Occipital lobe (tissue), 2 donors: ENCODE data around the gene FHL2. TPM values are rescaled to one million over a fixed set of nuclear protein-coding genes. Genes with fewer than 3 reads are reported as not detected.

Experiments
- DNase-seq: peaks from one replicate; lab custom pipeline; 2025; lab: John Stamatoyannopoulos, UW
- total RNA-seq: library from RNA; depleted of rRNA; stranded (reverse); fragments of >200 nt; gene quantifications from one replicate; pipeline ENCODE4 v1.2.3, GENCODE V29; 2014

Gene FHL2
- total RNA-seq, 1 donor from 2014 or later: 4.4 TPM

DNA sequence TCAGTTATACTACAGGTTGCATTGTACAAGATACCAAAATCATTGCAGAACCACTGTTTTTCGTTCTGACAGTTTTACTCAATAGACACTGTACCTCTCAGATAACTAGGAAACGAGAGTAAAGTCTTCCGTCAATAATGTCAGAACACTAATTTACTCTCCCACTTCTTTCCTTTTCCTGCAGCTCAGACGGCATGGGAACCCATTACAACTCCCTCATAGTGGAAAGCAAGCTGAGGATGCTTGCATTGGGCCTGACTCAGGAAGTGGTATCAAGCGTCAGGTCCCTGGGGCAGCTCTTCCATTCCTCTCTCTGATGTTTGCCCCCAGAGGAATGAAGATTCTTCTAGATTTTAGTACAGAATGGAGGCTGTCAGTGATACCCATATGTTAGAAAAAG is 23.9 kb upstream of the FHL2 start:
- no peak for DNase-seq

GRCh38 chr2:105421053-105421452 is 22.2 kb upstream of the FHL2 start:
- no peak for DNase-seq

DNA sequence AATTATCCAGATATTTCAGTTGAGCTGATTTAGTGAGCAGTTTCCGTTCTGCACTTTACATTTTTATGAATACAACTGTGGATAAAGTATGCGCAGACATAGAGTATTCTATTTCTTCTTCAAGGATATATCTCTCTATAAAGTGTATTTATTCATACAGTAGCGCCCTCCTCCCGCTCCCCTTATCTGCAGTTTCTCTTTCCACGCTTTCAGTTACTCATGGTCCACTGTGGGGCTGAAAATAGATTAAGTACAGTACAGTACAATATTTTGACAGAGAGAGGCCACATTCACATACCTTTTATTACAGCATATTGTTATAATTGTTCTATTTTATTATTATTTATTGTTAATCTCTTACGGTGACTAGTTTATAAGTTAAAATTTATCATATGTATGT is 19.7 kb upstream of the FHL2 start:
- no peak for DNase-seq

GRCh38 chr2:105417857-105418436 is 19.1 kb upstream of the FHL2 start:
- DNase-seq: no peak

GRCh38 chr2:105416156-105416555 is 17.3 kb upstream of the FHL2 start:
- no peak for DNase-seq

DNA sequence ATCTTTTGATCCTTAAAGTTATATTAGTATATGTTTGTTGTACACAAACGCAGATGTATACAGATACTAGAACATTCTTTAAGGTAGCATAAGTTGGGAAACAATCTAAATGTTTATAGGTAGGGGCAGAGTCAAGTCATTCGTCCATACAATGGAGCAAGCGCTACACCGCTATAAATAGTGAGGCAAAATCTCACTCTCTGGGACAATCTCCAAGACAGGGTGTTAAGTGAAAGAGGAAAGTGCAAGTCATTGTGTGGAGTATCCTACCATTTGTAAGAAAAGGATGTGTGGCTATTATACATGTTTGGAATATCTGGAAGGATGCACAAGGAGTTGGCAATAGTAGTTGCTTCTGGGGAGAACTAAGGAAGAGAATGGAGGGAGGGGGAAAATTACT is 16.2 kb upstream of the FHL2 start:
- DNase-seq: no peak

GRCh38 chr2:105413206-105413605 is 14.4 kb upstream of the FHL2 start:
- no peak for DNase-seq

DNA sequence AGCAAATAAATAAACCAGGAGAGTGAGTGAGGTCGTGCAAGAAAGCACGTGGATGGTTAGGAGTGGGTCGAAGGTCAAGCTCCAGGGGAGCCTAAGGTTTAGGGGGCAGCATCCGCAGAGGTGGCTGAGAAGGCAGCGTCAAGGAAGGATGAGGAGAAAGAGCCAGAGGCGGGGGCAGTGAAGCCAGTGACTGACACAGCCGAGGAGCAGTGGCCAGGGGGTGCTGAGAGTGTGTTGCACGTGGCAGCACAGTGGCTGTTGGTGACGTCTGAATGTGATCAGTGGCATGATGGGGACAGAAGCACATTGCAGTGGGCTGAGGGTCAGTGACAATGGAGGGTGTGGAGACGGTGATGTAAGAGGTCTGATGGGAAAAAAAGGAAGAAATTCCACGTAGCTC is 13.7 kb upstream of the FHL2 start:
- no peak for DNase-seq

DNA sequence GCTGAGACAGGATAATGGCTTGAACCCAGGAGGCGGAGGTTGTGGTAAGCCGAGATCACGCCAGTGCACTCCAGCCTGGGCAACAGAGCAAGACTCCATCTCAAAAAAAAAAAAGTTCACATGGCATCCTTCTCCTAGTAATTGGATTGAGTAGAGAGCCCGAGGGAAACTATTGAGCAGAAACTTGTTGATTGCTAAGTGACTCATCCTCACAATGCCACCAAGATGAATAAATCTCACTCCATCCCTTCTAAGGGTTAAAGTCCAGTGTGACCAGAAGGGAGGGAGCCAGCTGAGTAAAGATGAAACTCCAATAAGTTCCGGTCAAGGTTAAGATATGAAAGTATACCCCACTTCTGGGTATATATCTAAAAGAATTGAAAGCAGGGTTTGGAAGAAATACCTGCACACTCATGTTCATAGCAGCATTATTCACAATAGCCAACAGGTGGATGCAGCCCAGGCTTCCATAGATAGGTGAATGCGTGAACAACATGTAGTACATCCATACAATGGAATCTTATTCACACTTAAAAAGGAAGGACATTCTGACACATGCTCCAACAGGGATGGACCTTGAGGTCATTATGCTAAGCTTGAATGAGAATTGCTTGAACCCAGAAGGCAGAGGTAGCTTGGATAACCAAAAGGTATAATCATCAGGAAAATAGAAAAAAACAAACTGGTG is 13.0 kb upstream of the FHL2 start:
- DNase-seq: no peak

DNA sequence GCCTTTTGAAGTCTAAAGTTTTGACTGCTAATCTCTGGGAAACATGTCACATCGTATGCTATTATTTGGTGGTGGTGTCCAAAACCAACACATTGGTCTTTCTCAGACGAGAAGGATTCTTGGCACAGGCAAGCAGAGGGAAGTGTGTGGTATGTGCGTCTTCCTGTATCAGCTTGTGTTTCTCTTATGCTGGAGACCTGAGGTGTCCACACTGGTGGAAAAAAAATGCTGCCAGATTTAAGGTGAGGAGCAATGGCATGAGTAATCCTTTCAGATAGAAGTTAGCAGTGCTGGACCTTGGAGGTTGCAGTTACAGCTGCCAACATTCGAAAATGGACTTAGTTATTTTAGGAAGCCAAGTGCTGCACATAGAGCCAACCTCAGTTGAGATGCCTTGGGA is 11.7 kb upstream of the FHL2 start:
- DNase-seq: no peak

GRCh38 chr2:105409717-105410116 is 10.9 kb upstream of the FHL2 start:
- peak; percentile 81 for DNase-seq

DNA sequence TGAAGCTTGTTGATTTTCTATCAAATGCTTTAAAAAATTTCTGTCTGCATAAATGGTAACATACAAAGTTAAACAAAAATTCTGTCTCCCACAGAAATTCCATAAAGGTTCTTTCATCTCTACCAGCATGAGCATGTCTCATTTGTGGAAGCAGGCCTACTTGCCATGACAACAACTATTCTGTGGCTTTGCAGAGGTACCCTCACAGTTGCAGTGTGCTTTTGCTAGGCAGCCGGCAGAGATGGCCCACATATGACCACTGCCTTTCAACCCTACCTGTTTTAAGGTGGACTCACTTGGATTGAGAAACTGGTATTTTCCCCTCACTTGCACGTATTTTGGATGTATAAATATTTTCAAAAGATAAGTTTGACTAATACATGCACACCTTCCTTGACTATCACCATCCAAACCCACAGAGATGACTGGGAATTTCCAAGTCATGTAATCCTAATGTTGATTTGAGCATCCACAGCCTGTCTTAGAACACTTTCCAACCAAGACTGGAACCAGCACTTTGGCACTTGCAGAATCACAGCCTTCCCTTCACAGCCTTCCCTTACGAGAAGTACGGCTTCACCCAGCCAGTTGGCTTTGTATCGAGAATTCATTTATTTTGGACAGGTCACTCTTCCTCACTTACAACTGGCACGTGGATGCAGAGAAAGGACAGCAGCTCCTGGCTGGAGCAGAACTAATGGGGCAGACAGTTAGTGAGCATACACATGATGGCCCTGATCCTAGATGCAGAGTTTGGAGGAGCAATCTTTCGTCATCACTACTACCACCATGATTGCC is 9.3 kb upstream of the FHL2 start:
- DNase-seq: no peak

DNA sequence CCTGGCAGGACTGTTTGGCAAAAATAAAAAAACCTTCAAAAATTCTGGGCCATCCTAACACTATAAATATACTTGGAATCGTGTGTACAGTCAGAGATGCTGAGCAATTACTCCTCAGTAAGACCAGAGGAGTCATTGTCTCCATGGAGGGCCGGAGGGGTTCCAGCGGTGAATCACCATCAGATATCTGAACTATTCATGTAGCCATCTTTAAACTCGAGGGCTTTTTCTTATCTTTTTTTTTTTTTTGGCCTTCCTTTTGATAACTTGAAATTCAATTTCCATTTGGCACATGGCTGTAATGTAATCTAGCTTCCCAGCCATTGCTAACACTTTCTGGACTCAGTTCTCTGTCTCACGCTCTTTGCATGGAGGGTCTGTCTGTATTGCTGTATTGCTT is 7.4 kb upstream of the FHL2 start:
- no peak for DNase-seq

- DNase-seq: no peak
Observed at GRCh38 chr2:105405291-105405690, 6.4 kb upstream of the FHL2 start.

- DNase-seq: no peak
Observed at GRCh38 chr2:105404736-105405135, 5.9 kb upstream of the FHL2 start.

DNA sequence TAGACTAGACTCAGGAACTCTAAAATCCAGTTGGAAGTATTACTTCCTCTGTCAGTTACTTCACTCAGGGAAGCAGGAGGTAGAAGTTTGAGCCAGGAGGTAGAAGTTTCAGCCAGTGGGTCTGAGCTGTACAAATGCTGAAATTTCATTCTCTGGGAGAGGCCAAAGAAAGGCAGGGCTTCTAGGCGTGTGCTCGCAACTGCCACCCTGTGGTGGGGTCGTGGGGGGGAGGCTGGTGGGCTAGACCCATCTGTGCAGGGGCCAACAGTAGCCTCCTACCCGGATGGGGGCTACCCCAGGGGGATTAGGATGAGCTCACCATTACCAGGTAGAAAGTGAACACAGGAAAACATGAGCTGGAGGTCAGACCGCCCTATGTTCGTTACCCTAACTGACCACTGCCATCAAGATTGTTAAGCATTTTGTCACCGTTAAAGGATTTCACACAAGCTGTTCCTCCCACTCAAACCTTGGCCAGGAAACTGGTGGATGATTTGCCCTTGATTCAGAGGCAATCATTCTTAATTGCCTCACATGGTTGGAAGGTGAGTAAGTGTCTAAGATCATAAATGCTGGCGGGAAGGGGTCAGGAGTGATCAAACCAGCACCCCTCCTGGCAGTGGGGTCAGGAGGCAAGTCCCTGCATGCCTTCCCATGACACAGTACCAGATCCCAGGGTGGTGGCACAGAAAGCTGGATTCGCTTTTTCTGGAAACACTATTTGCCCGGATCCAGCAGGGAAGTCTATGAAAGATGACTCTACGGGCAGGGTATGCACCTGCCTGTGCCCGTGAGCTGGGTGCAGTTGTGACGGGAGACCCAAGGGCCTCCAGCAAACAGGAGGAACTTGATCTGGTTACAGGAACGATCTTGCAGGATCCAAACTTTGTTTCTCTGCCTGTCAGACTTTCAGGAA is 5.2 kb upstream of the FHL2 start:
- DNase-seq: no peak

DNA sequence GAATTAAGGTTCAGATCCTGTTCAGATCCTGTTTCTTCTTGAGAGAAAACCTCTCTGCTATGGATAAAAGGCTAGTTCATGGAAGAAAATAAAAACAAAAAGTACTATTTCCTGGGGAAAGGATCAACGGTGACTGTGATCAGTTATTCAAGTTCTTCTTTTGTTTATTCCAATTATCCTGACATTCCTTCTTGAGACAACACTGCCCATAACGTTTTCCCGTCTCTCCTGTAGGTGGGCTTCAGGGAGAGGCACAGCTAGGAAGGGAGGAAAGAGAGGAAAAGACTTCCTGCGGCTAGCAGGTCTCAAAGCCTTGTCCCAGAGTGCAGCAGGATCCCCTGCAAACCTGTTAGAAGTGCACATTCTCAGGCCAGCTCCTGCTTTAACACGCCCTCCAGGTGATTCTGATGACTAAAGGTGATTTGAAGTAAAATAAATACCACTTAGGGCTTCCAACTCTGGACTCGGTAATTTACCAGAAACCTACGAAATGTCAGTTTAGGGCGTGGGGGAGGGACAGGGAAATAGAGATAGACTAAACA is 4.5 kb upstream of the FHL2 start:
- DNase-seq: no peak

GRCh38 chr2:105402809-105403208 is 4.0 kb upstream of the FHL2 start:
- DNase-seq: no peak

GRCh38 chr2:105401867-105402266 is 3.0 kb upstream of the FHL2 start:
- DNase-seq: no peak

DNA sequence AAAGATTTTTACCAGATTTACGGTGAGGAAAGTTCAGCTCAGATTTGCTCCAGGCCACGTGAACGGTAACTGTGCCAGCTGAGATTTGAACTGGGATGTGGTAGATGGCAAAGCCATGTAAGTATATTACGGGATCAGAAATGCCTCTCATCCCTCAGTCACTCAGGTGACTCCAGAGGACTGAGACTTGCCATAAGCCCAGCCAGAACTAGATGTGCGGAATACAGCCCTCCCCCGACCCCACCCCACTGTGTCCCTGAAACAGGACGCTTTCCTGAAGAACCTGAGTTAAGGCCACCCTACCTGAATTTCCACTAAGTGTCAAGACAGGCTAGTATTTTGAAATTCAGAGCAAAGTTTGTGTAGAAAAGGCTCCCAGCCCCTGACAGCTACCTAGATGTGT is 1.3 kb upstream of the FHL2 start:
- no peak for DNase-seq

GRCh38 chr2:105399207-105399861 is 483 bp upstream of the FHL2 start:
- no peak for DNase-seq
